HepG2 (cell line): Measurements from ENCODE around the gene EIF4H. TPM values are rescaled to one million over a fixed set of nuclear protein-coding genes. Genes with fewer than 3 reads are reported as not detected.

Experiments
- BCL6 ChIP-seq: IDR thresholded peaks from 2 replicates; pipeline ENCODE4 v1.6.1; 2016; ENCODE audit warnings: missing genetic modification reagents, missing compliant biosample characterization
- FOXP1 ChIP-seq, 2 experiments: fragments of 450-650 bp in 1 of 2; IDR thresholded peaks; 2 replicates each; pipeline ENCODE4 v1.6.1; 2017 to 2018; ENCODE audit warnings: antibody characterized with exemption in 1 of 2
- GATAD1 ChIP-seq: IDR thresholded peaks from 2 replicates; pipeline ENCODE4 v1.6.1; 2016; ENCODE audit warnings: missing genetic modification reagents, missing compliant biosample characterization
- HNF4A ChIP-seq: sonication (generic); formaldehyde crosslinking; IDR thresholded peaks from 2 replicates; pipeline ENCODE4 v1.4.0; 2020; ENCODE audit warnings: missing genetic modification reagents
- KLF16 ChIP-seq, 2 experiments: sonication (generic) in 1 of 2; formaldehyde crosslinking in 1 of 2; IDR thresholded peaks; 2 replicates each; pipeline versions ENCODE4 v1.6.1 to v1.8.0; 2016 to 2023; ENCODE audit warnings: missing genetic modification reagents in 2 of 2, missing compliant biosample characterization in 1 of 2
- MATR3 ChIP-seq: sonication (generic); formaldehyde crosslinking; IDR thresholded peaks from 2 replicates; pipeline ENCODE4 v1.4.0; 2020; ENCODE audit warnings: missing genetic modification reagents
- PAWR ChIP-seq: sonication (generic); formaldehyde crosslinking; IDR thresholded peaks from 2 replicates; pipeline ENCODE4 v1.4.0; 2020; ENCODE audit warnings: missing genetic modification reagents, mild to moderate bottlenecking, borderline replicate concordance
- PHF21A ChIP-seq: sonication (generic); formaldehyde crosslinking; IDR thresholded peaks from 2 replicates; pipeline ENCODE4 v1.5.0; 2020; ENCODE audit warnings: mild to moderate bottlenecking, missing genetic modification reagents
- POGZ ChIP-seq: sonication (generic); formaldehyde crosslinking; IDR thresholded peaks from 2 replicates; pipeline ENCODE4 v1.4.0; 2020; ENCODE audit warnings: mild to moderate bottlenecking, missing genetic modification reagents
- PPARG ChIP-seq: conservative IDR thresholded peaks from 2 replicates; pipeline ENCODE4 v1.6.1; 2016; ENCODE audit warnings: missing biosample characterization, missing genetic modification reagents
- RARA ChIP-seq: IDR thresholded peaks from 2 replicates; pipeline ENCODE4 v1.6.1; 2016; ENCODE audit warnings: missing genetic modification reagents, missing compliant biosample characterization
- RBM39 ChIP-seq: fragments of 200-400 bp; formaldehyde crosslinking; IDR thresholded peaks from one replicate; pipeline ENCODE4 v1.6.1; 2018; ENCODE audit warnings: antibody characterized with exemption, mild to moderate bottlenecking, low read depth, low read length; ENCODE audit not compliant: poor library complexity, severe bottlenecking
- ZBTB44 ChIP-seq: sonication (generic); formaldehyde crosslinking; IDR thresholded peaks from 2 replicates; pipeline ENCODE4 v1.4.0; 2020; ENCODE audit warnings: missing genetic modification reagents
- ZFP36 ChIP-seq: fragments of 150-350 bp; IDR thresholded peaks from 2 replicates; pipeline ENCODE4 v1.6.1; 2018; ENCODE audit warnings: borderline replicate concordance, low read length, low read depth; ENCODE audit not compliant: partially characterized antibody
- ZNF280D ChIP-seq: sonication (generic); formaldehyde crosslinking; IDR thresholded peaks from 2 replicates; pipeline ENCODE4 v1.5.1; 2020; ENCODE audit warnings: mild to moderate bottlenecking, missing genetic modification reagents
- ZNF598 ChIP-seq: sonication (generic); formaldehyde crosslinking; IDR thresholded peaks from 2 replicates; pipeline ENCODE4 v1.5.1; 2020; ENCODE audit warnings: mild to moderate bottlenecking, missing genetic modification reagents, borderline replicate concordance
- ZNF674 ChIP-seq: sonication (generic); formaldehyde crosslinking; IDR thresholded peaks from 2 replicates; pipeline ENCODE4 v1.5.0; 2020; ENCODE audit warnings: low read depth, mild to moderate bottlenecking, missing genetic modification reagents
- ZNF746 ChIP-seq: sonication (generic); formaldehyde crosslinking; IDR thresholded peaks from 2 replicates; pipeline ENCODE4 v1.8.0; 2022; ENCODE audit warnings: mild to moderate bottlenecking, missing genetic modification reagents
- ZNF782 ChIP-seq: sonication (generic); formaldehyde crosslinking; IDR thresholded peaks from 2 replicates; pipeline ENCODE4 v1.4.0; 2020; ENCODE audit warnings: missing genetic modification reagents, mild to moderate bottlenecking, borderline replicate concordance
- ZSCAN31 ChIP-seq: sonication (generic); formaldehyde crosslinking; IDR thresholded peaks from 2 replicates; pipeline ENCODE4 v1.5.0; 2020; ENCODE audit warnings: low read depth, mild to moderate bottlenecking, missing genetic modification reagents
- polyA plus RNA-seq, 8 experiments: library from polyadenylated mRNA; depleted of rRNA in 3 of 8; stranded (reverse) in 7 of 8; unstranded in 1 of 8; fragments of >200 nt; fragmentation: Illumina TruSeq in 4 of 8; extraction: Trizol in 4 of 8; gene quantifications; 2 replicates each; pipeline versions ENCODE4 v1.2.1 to v1.2.3, GENCODE V29; 2011 to 2016; ENCODE audit warnings: low read depth in 4 of 8, missing spikeins in 1 of 8, mixed read lengths in 1 of 8; ENCODE audit not compliant: insufficient read depth in 1 of 8
- total RNA-seq, 5 experiments: library from RNA; depleted of rRNA; stranded (reverse); fragments of >200 nt; fragmentation: Illumina TruSeq; extraction: Trizol; gene quantifications; 2 replicates each; pipeline ENCODE4 v1.2.3, GENCODE V29; 2016; ENCODE audit warnings: low read depth in 1 of 5
- TF ChIP-seq, protein P1 (sequence below): sonication (generic); formaldehyde crosslinking; conservative IDR thresholded peaks from 2 replicates; pipeline ENCODE4 v1.4.0; 2020; ENCODE audit warnings: mild to moderate bottlenecking, missing genetic modification reagents, moderate library complexity
- TF ChIP-seq, protein P2 (sequence below), 2 experiments: fragments of 450-650 bp in 1 of 2; sonication (generic) in 1 of 2; formaldehyde crosslinking; IDR thresholded peaks; 2 replicates each; pipeline versions ENCODE4 v1.5.0 to v1.8.0; 2020 to 2022; ENCODE audit warnings: mild to moderate bottlenecking in 1 of 2, missing genetic modification reagents in 1 of 2

Gene EIF4H
- total and polyA plus RNA-seq, 2 of the 13 experiments (the other 11 are each of a cell fraction or from before 2014, with no cell fraction given), result 232 to 321 TPM

GRCh38 chr7:74155810-74156395 lies 18.3 kb upstream of the EIF4H start (continued):
- TF ChIP-seq, protein P1, sequence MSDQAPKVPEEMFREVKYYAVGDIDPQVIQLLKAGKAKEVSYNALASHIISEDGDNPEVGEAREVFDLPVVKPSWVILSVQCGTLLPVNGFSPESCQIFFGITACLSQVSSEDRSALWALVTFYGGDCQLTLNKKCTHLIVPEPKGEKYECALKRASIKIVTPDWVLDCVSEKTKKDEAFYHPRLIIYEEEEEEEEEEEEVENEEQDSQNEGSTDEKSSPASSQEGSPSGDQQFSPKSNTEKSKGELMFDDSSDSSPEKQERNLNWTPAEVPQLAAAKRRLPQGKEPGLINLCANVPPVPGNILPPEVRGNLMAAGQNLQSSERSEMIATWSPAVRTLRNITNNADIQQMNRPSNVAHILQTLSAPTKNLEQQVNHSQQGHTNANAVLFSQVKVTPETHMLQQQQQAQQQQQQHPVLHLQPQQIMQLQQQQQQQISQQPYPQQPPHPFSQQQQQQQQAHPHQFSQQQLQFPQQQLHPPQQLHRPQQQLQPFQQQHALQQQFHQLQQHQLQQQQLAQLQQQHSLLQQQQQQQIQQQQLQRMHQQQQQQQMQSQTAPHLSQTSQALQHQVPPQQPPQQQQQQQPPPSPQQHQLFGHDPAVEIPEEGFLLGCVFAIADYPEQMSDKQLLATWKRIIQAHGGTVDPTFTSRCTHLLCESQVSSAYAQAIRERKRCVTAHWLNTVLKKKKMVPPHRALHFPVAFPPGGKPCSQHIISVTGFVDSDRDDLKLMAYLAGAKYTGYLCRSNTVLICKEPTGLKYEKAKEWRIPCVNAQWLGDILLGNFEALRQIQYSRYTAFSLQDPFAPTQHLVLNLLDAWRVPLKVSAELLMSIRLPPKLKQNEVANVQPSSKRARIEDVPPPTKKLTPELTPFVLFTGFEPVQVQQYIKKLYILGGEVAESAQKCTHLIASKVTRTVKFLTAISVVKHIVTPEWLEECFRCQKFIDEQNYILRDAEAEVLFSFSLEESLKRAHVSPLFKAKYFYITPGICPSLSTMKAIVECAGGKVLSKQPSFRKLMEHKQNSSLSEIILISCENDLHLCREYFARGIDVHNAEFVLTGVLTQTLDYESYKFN (CRISPR knock-in tag), result peak; percentile 34; the same call in 1 of the 2 replicates
- TF ChIP-seq FOXP1 (IDR thresholded peaks at IDR 0.05), result no peak
- TF ChIP-seq FOXP1 (CRISPR knock-in tag; IDR thresholded peaks at IDR 0.05), result no peak
- no peak for TF ChIP-seq MATR3
- no peak for TF ChIP-seq ZNF598
- TF ChIP-seq RBM39, result no peak
- no peak for TF ChIP-seq HNF4A (CRISPR knock-in tag)
- TF ChIP-seq ZNF746 (CRISPR knock-in tag), result no peak
- no peak for TF ChIP-seq POGZ (CRISPR knock-in tag)
- no peak for TF ChIP-seq ZFP36
- no peak for TF ChIP-seq BCL6 (CRISPR knock-in tag)
- no peak for TF ChIP-seq ZNF674 (CRISPR knock-in tag)
- no peak for TF ChIP-seq ZNF280D
- TF ChIP-seq ZSCAN31 (CRISPR knock-in tag), result no peak
- no peak for TF ChIP-seq PHF21A (CRISPR knock-in tag)
- TF ChIP-seq KLF16 (CRISPR knock-in tag; IDR thresholded peaks at IDR 0.05), result no peak
- TF ChIP-seq PPARG (CRISPR knock-in tag), result peak; percentile 88
- no peak for TF ChIP-seq ZNF782
- TF ChIP-seq GATAD1 (CRISPR knock-in tag), result no peak
- no peak for TF ChIP-seq RARA (CRISPR knock-in tag)
- TF ChIP-seq, protein P2, sequence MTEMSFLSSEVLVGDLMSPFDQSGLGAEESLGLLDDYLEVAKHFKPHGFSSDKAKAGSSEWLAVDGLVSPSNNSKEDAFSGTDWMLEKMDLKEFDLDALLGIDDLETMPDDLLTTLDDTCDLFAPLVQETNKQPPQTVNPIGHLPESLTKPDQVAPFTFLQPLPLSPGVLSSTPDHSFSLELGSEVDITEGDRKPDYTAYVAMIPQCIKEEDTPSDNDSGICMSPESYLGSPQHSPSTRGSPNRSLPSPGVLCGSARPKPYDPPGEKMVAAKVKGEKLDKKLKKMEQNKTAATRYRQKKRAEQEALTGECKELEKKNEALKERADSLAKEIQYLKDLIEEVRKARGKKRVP (CRISPR knock-in tag; IDR thresholded peaks at IDR 0.05), result no peak
- TF ChIP-seq ZBTB44 (CRISPR knock-in tag), result no peak
- no peak for TF ChIP-seq PAWR (CRISPR knock-in tag)
